CD14-positive monocyte (primary cell): Measurements from ENCODE around the gene SLFN11. TPM values are rescaled to one million over a fixed set of nuclear protein-coding genes. Genes with fewer than 3 reads are reported as not detected.

Experiments used
- DNase-seq, 3 donors: peaks; one replicate each; pipeline ENCODE4 v3.0.0-alpha.2; 2011 to 2022
- H2AFZ ChIP-seq: 2 replicates; pipeline ENCODE4 v1.6.0; 2012; ENCODE audit warnings: mild to moderate bottlenecking, low read depth, low read length, inconsistent platforms; ENCODE audit not compliant: insufficient read depth, poor library complexity, severe bottlenecking
- H3K27ac ChIP-seq, 2 donors: 1 replicate in 1 of 2; 2 replicates in 1 of 2; pipeline ENCODE4 v1.5.1; 2012 to 2013; ENCODE audit warnings: low read length in 2 of 2, control low read depth in 1 of 2, inconsistent platforms in 1 of 2, low read depth in 1 of 2, mild to moderate bottlenecking in 1 of 2
- H3K27me3 ChIP-seq, 2 donors: one replicate each; pipeline versions ENCODE4 v1.6.0 to v1.6.1; 2011 to 2013; ENCODE audit warnings: low read length in 2 of 2; ENCODE audit not compliant: control insufficient read depth in 2 of 2, insufficient read depth in 2 of 2
- H3K36me3 ChIP-seq, 2 donors: replicated peaks in 1 of 2; 1 replicate in 1 of 2; 2 replicates in 1 of 2; pipeline versions ENCODE4 v1.5.1 to v1.6.1; 2012 to 2013; ENCODE audit warnings: low read length in 2 of 2, control low read depth in 1 of 2, inconsistent platforms in 1 of 2, mild to moderate bottlenecking in 1 of 2; ENCODE audit not compliant: insufficient read depth in 2 of 2, control insufficient read depth in 1 of 2
- H3K4me1 ChIP-seq, 2 donors: 1 replicate in 1 of 2; 2 replicates in 1 of 2; pipeline versions ENCODE4 v1.5.1 to v1.6.1; 2012 to 2013; ENCODE audit warnings: low read length in 2 of 2, control low read depth in 1 of 2, inconsistent platforms in 1 of 2, mild to moderate bottlenecking in 1 of 2, moderate library complexity in 1 of 2; ENCODE audit not compliant: insufficient read depth in 2 of 2, control insufficient read depth in 1 of 2
- H3K4me2 ChIP-seq: replicated peaks from 2 replicates; pipeline ENCODE3; 2012; ENCODE audit warnings: low read length, moderate library complexity, mild to moderate bottlenecking; ENCODE audit not compliant: poor library complexity, severe bottlenecking; ENCODE audit errors: extremely low read depth
- H3K4me3 ChIP-seq, 3 experiments: fragments of 200-600 bp in 1 of 3; sonication (generic) in 1 of 3; replicated peaks in 1 of 3; 1 replicate in 2 of 3; 2 replicates in 1 of 3; pipeline ENCODE4 v1.5.1; 2011 to 2013; ENCODE audit warnings: low read length in 3 of 3, mild to moderate bottlenecking in 3 of 3, control low read depth in 2 of 3, low read depth in 2 of 3, inconsistent platforms in 1 of 3, moderate library complexity in 1 of 3
- H3K79me2 ChIP-seq: 2 replicates; pipeline ENCODE4 v1.6.0; 2012; ENCODE audit warnings: mild to moderate bottlenecking, control low read depth, inconsistent platforms, low read length, moderate library complexity; ENCODE audit not compliant: insufficient read depth
- H3K9ac ChIP-seq: 2 replicates; pipeline ENCODE4 v1.6.0; 2017; ENCODE audit warnings: low read length, mild to moderate bottlenecking; ENCODE audit not compliant: insufficient read depth, poor library complexity, severe bottlenecking
- H3K9me3 ChIP-seq, 2 donors: replicated peaks in 1 of 2; 1 replicate in 1 of 2; 2 replicates in 1 of 2; pipeline versions ENCODE4 v1.5.1 to v1.6.1; 2012 to 2013; ENCODE audit warnings: low read length in 2 of 2, control low read depth in 1 of 2; ENCODE audit not compliant: control insufficient read depth in 1 of 2, insufficient read depth in 1 of 2
- H4K20me1 ChIP-seq: 2 replicates; pipeline ENCODE4 v1.6.0; 2012; ENCODE audit warnings: mild to moderate bottlenecking, low read length, control low read depth, moderate library complexity; ENCODE audit not compliant: insufficient read depth
- H3K27ac Mint-ChIP-seq, 7 donors: one replicate each; pipeline ENCODE4 v1.8.0; 2020; ENCODE audit warnings: mild to moderate bottlenecking in 7 of 7, mixed read lengths in 7 of 7, moderate library complexity in 6 of 7, inconsistent platforms in 2 of 7
- H3K27me3 Mint-ChIP-seq, 3 donors: one replicate each; pipeline ENCODE4 v1.8.0; 2021 to 2022; ENCODE audit warnings: low read depth in 3 of 3, mild to moderate bottlenecking in 3 of 3, mixed read lengths in 3 of 3, moderate library complexity in 3 of 3, inconsistent platforms in 1 of 3
- H3K36me3 Mint-ChIP-seq, 2 donors: one replicate each; pipeline ENCODE4 v1.8.0; 2020; ENCODE audit warnings: mixed read lengths in 2 of 2, inconsistent platforms in 1 of 2, mild to moderate bottlenecking in 1 of 2
- H3K4me1 Mint-ChIP-seq: one replicate; pipeline ENCODE4 v1.8.0; 2020; ENCODE audit warnings: mild to moderate bottlenecking, mixed read lengths
- H3K4me3 Mint-ChIP-seq, 2 donors: one replicate each; pipeline ENCODE4 v1.8.0; 2020; ENCODE audit warnings: mild to moderate bottlenecking in 2 of 2, mixed read lengths in 2 of 2, moderate library complexity in 1 of 2
- H3K9me3 Mint-ChIP-seq, 7 donors: one replicate each; pipeline ENCODE4 v1.8.0; 2020 to 2022; ENCODE audit warnings: mixed read lengths in 7 of 7, mild to moderate bottlenecking in 6 of 7, moderate library complexity in 6 of 7, inconsistent platforms in 2 of 7
- CTCF ChIP-seq: fragments of 200-600 bp; IDR thresholded peaks from one replicate; pipeline ENCODE4 v1.8.0; 2022; ENCODE audit warnings: antibody characterized with exemption, mild to moderate bottlenecking
- WGBS: methylation state at CpG from one replicate; pipeline ENCODE4 v1.1.5; 2013; ENCODE audit warnings: missing lambda C conversion rate; ENCODE audit not compliant: insufficient coverage; 5-methylcytosine and 5-hydroxymethylcytosine counted together
- intact Hi-C, 2 donors: fragments of 100-400 bp; cut with micrococcal nuclease; formaldehyde crosslinking; loops; one replicate each; pipeline versions ENCODE4 v1.15.0 to v1.15.1; 2023
- polyA plus RNA-seq, 3 donors: library from polyadenylated mRNA; depleted of rRNA in 1 of 3; unstranded in 2 of 3; stranded (reverse) in 1 of 3; fragments of 300-500 nt in 2 of 3; fragments of >200 nt in 1 of 3; fragmentation: Illumina TruSeq in 2 of 3; gene quantifications; 1 replicate in 2 of 3; 2 replicates in 1 of 3; pipeline ENCODE4 v1.2.3, GENCODE V29; 2012 to 2021

The SLFN11 gene
- polyA plus RNA-seq, 3 donors, result 34.3 to 46.8 (median 45.6) TPM

GRCh38 chr17:35414247-35414646 is 40.8 kb upstream of the SLFN11 start:
- no peaks in the 10 kb centered on the region for H3K4me1 Mint-ChIP-seq
- peaks cover 0 to 2% (median 0%) of the 10 kb centered on the region in 3 donors for H3K27me3 Mint-ChIP-seq
- H3K9me3 Mint-ChIP-seq, result peaks cover 0 to 14% (median 7%) of the 10 kb centered on the region in 7 donors
- H3K4me3 ChIP-seq, result no peak overlapping the region
- H3K4me2 ChIP-seq, result no peak overlapping the region
- no peak for TF ChIP-seq CTCF
- H3K27ac ChIP-seq, result no peak overlapping the region
- no peaks in the 10 kb centered on the region for H3K27me3 ChIP-seq
- no peak overlapping the region for H3K27ac Mint-ChIP-seq
- peaks cover 17% of the 10 kb centered on the region for H3K79me2 ChIP-seq
- no peak overlapping the region for H3K4me3 Mint-ChIP-seq
- DNase-seq, result no peak
- H4K20me1 ChIP-seq, result peaks cover 59% of the 10 kb centered on the region
- H3K4me1 ChIP-seq, result no peaks in the 10 kb centered on the region
- no peak overlapping the region for H2AFZ ChIP-seq
- peaks cover 79 to 83% of the 10 kb centered on the region in 2 donors for H3K36me3 Mint-ChIP-seq
- no peaks in the 10 kb centered on the region for H3K9me3 ChIP-seq
- no peak overlapping the region for H3K9ac ChIP-seq
- intact Hi-C loops, result no loop called here
- no CpG with 5 or more reads among the region's 1 CpG for WGBS
- peaks cover 69 to 98% of the 10 kb centered on the region in 2 donors for H3K36me3 ChIP-seq

GRCh38 chr17:35407531-35407930 is 34.1 kb upstream of the SLFN11 start:
- Histone ChIP-seq H3K79me2 (no peaks in the 10 kb centered on the region), H3K4me1 (no peaks in the 10 kb centered on the region), H4K20me1 (peaks cover 11% of the 10 kb centered on the region), H3K9me3 (peaks cover 0 to 4% of the 10 kb centered on the region in 2 donors), H3K36me3 (peaks cover 43 to 60% of the 10 kb centered on the region in 2 donors), H3K27me3 (no peaks in the 10 kb centered on the region), H2AFZ (no peak overlapping the region), H3K4me3 (no peak overlapping the region), H3K4me2 (no peak overlapping the region), H3K27ac (no peak overlapping the region), H3K9ac (no peak overlapping the region)
- TF ChIP-seq CTCF, result no peak
- H3K4me3 Mint-ChIP-seq, result no peak overlapping the region
- H3K9me3 Mint-ChIP-seq, result peaks cover 0 to 8% (median 1%) of the 10 kb centered on the region in 7 donors
- H3K4me1 Mint-ChIP-seq, result no peaks in the 10 kb centered on the region
- no peaks in the 10 kb centered on the region for H3K27me3 Mint-ChIP-seq
- 97% methylated on average over 14 of the region's 26 CpGs for WGBS
- no peak for DNase-seq
- intact Hi-C loops, result no loop called here
- H3K27ac Mint-ChIP-seq, result no peak overlapping the region
- H3K36me3 Mint-ChIP-seq, result peaks cover 55 to 57% of the 10 kb centered on the region in 2 donors
